BJ (cell line): ENCODE measurements around the gene WHRN. TPM values are rescaled to one million over a fixed set of nuclear protein-coding genes. Genes with fewer than 3 reads are reported as not detected.

Experiments
- CTCF ChIA-PET: fragments of 350-600 bp; formaldehyde crosslinking; extraction: SDS; loops from one replicate; lab custom pipeline; 2021; ENCODE audit warnings: antibody characterized with exemption, inconsistent platforms; lab: Yijun Ruan, JAX
- POLR2A ChIA-PET: fragments of 300-600 bp; sonication (Branson Sonifier 250); formaldehyde crosslinking; extraction: SDS; loops from one replicate; lab custom pipeline; 2021; ENCODE audit warnings: antibody characterized with exemption; lab: Charles Lee
- DNase-seq: peaks from one replicate; pipeline ENCODE4 v3.0.0-alpha.2; 2011; ENCODE audit warnings: low read depth
- H3K27me3 ChIP-seq: 2 replicates; pipeline ENCODE4 v1.6.0; 2011; ENCODE audit warnings: low read length; ENCODE audit not compliant: control insufficient read depth, insufficient read depth
- H3K36me3 ChIP-seq: 2 replicates; pipeline ENCODE4 v1.5.1; 2011; ENCODE audit warnings: low read length; ENCODE audit not compliant: control insufficient read depth, insufficient read depth
- H3K4me3 ChIP-seq: 2 replicates; pipeline ENCODE4 v1.5.1; 2011; ENCODE audit warnings: low read depth, mild to moderate bottlenecking, control low read depth, low read length
- CTCF ChIP-seq: IDR thresholded peaks from 2 replicates; pipeline ENCODE4 v1.5.1; 2011; ENCODE audit warnings: low read depth, mild to moderate bottlenecking, control low read depth, inconsistent platforms, low read length, moderate library complexity; ENCODE audit not compliant: insufficient read depth
- polyA plus RNA-seq: library from polyadenylated mRNA; depleted of rRNA; stranded (reverse); fragments of >200 nt; gene quantifications from 2 replicates; pipeline ENCODE4 v1.2.3, GENCODE V29; 2011

The WHRN gene
- polyA plus RNA-seq, 1 experiment: 1.5 TPM

GRCh38 chr9:114396558-114397218 is 108.6 kb downstream of the WHRN start:
- H3K36me3 ChIP-seq: no peaks in the 10 kb centered on the region
- TF ChIP-seq CTCF: no peak
- H3K4me3 ChIP-seq: peak overlapping the region; percentile 64
- DNase-seq: peak; percentile 76
- CTCF ChIA-PET: interaction anchor here (0.6 to 1.2 kb wide), 2 partner anchors 9 to 13 kb away, joined by 4 read pairs; no protein-coding TSS in a partner anchor
- H3K27me3 ChIP-seq: no peaks in the 10 kb centered on the region; the same call in 1 of the 2 replicates
- POLR2A ChIA-PET: interaction anchor here (1.0 kb wide), 1 partner anchor 12 kb away, joined by 3 read pairs; no protein-coding TSS in a partner anchor

- Histone ChIP-seq H3K27me3 (no peaks in the 10 kb centered on the region; the same call in 1 of the 2 replicates), H3K36me3 (no peaks in the 10 kb centered on the region), H3K4me3 (no peak overlapping the region)
- TF ChIP-seq CTCF: no peak
- DNase-seq: no peak
- ChIA-PET CTCF (interaction anchor here (0.8 to 1.1 kb wide), 2 partner anchors 10 to 257 kb away, joined by 4 to 5 read pairs; no protein-coding TSS in a partner anchor), POLR2A (interaction anchor here (0.7 kb wide), 1 partner anchor 10 kb away, joined by 16 read pairs; no protein-coding TSS in a partner anchor)
Measured at GRCh38 chr9:114395768-114396167, 109.5 kb downstream of the WHRN start.

- H3K4me3 ChIP-seq: no peak overlapping the region
- no peaks in the 10 kb centered on the region for H3K36me3 ChIP-seq
- ChIA-PET POLR2A (no interaction called here), CTCF (interaction anchor here (0.8 to 1.1 kb wide), 3 partner anchors 10 to 258 kb away, joined by 3 to 5 read pairs (median 4); no protein-coding TSS in a partner anchor)
- DNase-seq: no peak
- TF ChIP-seq CTCF: no peak
- no peaks in the 10 kb centered on the region; the same call in 1 of the 2 replicates for H3K27me3 ChIP-seq
Measured at GRCh38 chr9:114395334-114395617, 110.0 kb downstream of the WHRN start.

- ChIA-PET POLR2A (interaction anchor here (0.7 kb wide), 1 partner anchor 46 kb away, joined by 3 read pairs; no protein-coding TSS in a partner anchor), CTCF (interaction anchor here (0.8 to 1.1 kb wide), 3 partner anchors 9 to 258 kb away, joined by 3 to 5 read pairs (median 4); no protein-coding TSS in a partner anchor)
- DNase-seq: no peak
- Histone ChIP-seq H3K27me3 (no peaks in the 10 kb centered on the region), H3K36me3 (no peaks in the 10 kb centered on the region), H3K4me3 (no peak overlapping the region)
- TF ChIP-seq CTCF: no peak
Measured at GRCh38 chr9:114394523-114395333, 110.5 kb downstream of the WHRN start.

- Histone ChIP-seq H3K4me3 (no peak overlapping the region), H3K36me3 (no peaks in the 10 kb centered on the region), H3K27me3 (no peaks in the 10 kb centered on the region)
- ChIA-PET POLR2A (no interaction called here), CTCF (interaction anchor here (1.3 to 1.5 kb wide), 2 partner anchors 12 to 261 kb away, joined by 3 to 4 read pairs; no protein-coding TSS in a partner anchor)
- no peak for DNase-seq
- TF ChIP-seq CTCF: no peak
Measured at GRCh38 chr9:114392749-114393112, 112.5 kb downstream of the WHRN start.
